ENCODE measurements around the gene FBRSL1. TPM values are rescaled to one million over a fixed set of nuclear protein-coding genes. Genes with fewer than 3 reads are reported as not detected.
A peak's percentile ranks its signal among the peaks of the same experiment; 100 is the strongest.

FBRSL1 gene
- total RNA-seq, 1 experiment from 2014 or later: 124 TPM

GRCh38 chr12:132560364-132560613 lies 70.3 kb downstream of the FBRSL1 start:
- ChIA-PET RAD21 (ENCODE audit: low non-redundant PET in 1 of 2, low total read pairs in 2 of 2, uncharacterized antibody in 2 of 2, unreplicated experiment in 2 of 2) (interaction anchor here in 1 of 2 experiments (0.6 kb wide), 1 partner anchor 37 kb away, joined by 3 read pairs; no protein-coding TSS in a partner anchor), POLR2A (no interaction called here), CTCF (interaction anchor here (0.9 to 1.5 kb wide), 10 partner anchors 9 to 406 kb away, joined by 3 to 8 read pairs (median 6); no protein-coding TSS in a partner anchor)
- DNase-seq (ENCODE audit: low read depth, low spot score): no peak
- Histone ChIP-seq H3K4me3 (replicated peaks in 1 of 2; ENCODE audit: low read depth in 1 of 2, low read length in 2 of 2) (peak overlapping the region; percentile 87 to 96), H3K27me3 (ENCODE audit: insufficient read depth, low read length) (no peaks in the 10 kb centered on the region), H2AFZ (ENCODE audit: low read depth, low read length, poor library complexity, severe bottlenecking) (no peak overlapping the region), H3K4me2 (ENCODE audit: low read length) (peak overlapping the region; percentile 98), H3K79me2 (ENCODE audit: insufficient read depth, low read length) (peaks cover 51% of the 10 kb centered on the region), H4K20me1 (ENCODE audit: insufficient read depth) (peaks cover 9% of the 10 kb centered on the region; the same call in 1 of the 2 replicates), H3K4me1 (ENCODE audit: control insufficient read depth in 1 of 2, insufficient read depth in 2 of 2, low read length in 2 of 2) (peaks cover 5 to 18% of the 10 kb centered on the region in 2 experiments; a peak in 2 of 4 replicates), H3K9me3 (ENCODE audit: control insufficient read depth in 1 of 2, insufficient read depth in 1 of 2, low read depth in 1 of 2, low read length in 2 of 2) (no peaks in the 10 kb centered on the region), H3K36me3 (ENCODE audit: control insufficient read depth in 1 of 2, insufficient read depth in 2 of 2, low read length in 2 of 2) (no peaks in the 10 kb centered on the region; a peak in 2 of 4 replicates), H3K9me2 (ENCODE audit: insufficient read depth) (no peaks in the 10 kb centered on the region), H3K27ac (ENCODE audit: low read depth, low read length) (peak overlapping the region; percentile 96), H3K9ac (ENCODE audit: low read length) (peak overlapping the region; percentile 94)
- intact Hi-C loops (cut with micrococcal nuclease): loop anchor here (2.0 kb wide), 1 partner anchor 55 kb away; no protein-coding TSS in a partner anchor
- BruUV-seq (replicated peaks): no TSS peak
- peak; percentile 46; the same call in 1 of the 2 replicates for TF ChIP-seq MAX (IDR thresholded peaks at IDR 0.05)
- TF ChIP-seq ZBTB33 (IDR thresholded peaks at IDR 0.05; ENCODE audit: extremely low read depth, insufficient replicate concordance, low read length): no peak
- TF ChIP-seq ZFX (IDR thresholded peaks at IDR 0.05): peak; percentile 39; the same call in 1 of the 2 replicates
- ATAC-seq: peak; percentile 30

GRCh38 chr12:132560614-132561426 lies 70.9 kb downstream of the FBRSL1 start:
- Histone ChIP-seq H4K20me1 (ENCODE audit: insufficient read depth) (peaks cover 9% of the 10 kb centered on the region; the same call in 1 of the 2 replicates), H3K4me3 (replicated peaks in 1 of 2; ENCODE audit: low read depth in 1 of 2, low read length in 2 of 2) (peak overlapping the region; percentile 87 to 96), H3K79me2 (ENCODE audit: insufficient read depth, low read length) (peaks cover 57% of the 10 kb centered on the region), H3K36me3 (ENCODE audit: control insufficient read depth in 1 of 2, insufficient read depth in 2 of 2, low read length in 2 of 2) (peaks cover 0 to 3% of the 10 kb centered on the region in 2 experiments; a peak in 2 of 4 replicates), H3K27ac (ENCODE audit: low read depth, low read length) (peak overlapping the region; percentile 96), H3K9ac (ENCODE audit: low read length) (peak overlapping the region; percentile 94), H3K9me3 (ENCODE audit: control insufficient read depth in 1 of 2, insufficient read depth in 1 of 2, low read depth in 1 of 2, low read length in 2 of 2) (no peaks in the 10 kb centered on the region), H3K9me2 (ENCODE audit: insufficient read depth) (no peaks in the 10 kb centered on the region), H3K4me2 (ENCODE audit: low read length) (peak overlapping the region; percentile 98), H3K27me3 (ENCODE audit: insufficient read depth, low read length) (no peaks in the 10 kb centered on the region), H3K4me1 (ENCODE audit: control insufficient read depth in 1 of 2, insufficient read depth in 2 of 2, low read length in 2 of 2) (peaks cover 5 to 18% of the 10 kb centered on the region in 2 experiments; a peak in 2 of 4 replicates), H2AFZ (ENCODE audit: low read depth, low read length, poor library complexity, severe bottlenecking) (no peak overlapping the region)
- ChIA-PET POLR2A (no interaction called here), RAD21 (ENCODE audit: low non-redundant PET in 1 of 2, low total read pairs in 2 of 2, uncharacterized antibody in 2 of 2, unreplicated experiment in 2 of 2) (interaction anchor here in 1 of 2 experiments (1.0 to 1.1 kb wide), 2 partner anchors 54 to 147 kb away, joined by 3 to 5 read pairs; no protein-coding TSS in a partner anchor), CTCF (interaction anchor here (0.9 to 1.5 kb wide), 10 partner anchors 9 to 407 kb away, joined by 3 to 7 read pairs (median 4); no protein-coding TSS in a partner anchor)
- DNase-seq (ENCODE audit: low read depth, low spot score): peak; percentile 75
- TSS peak; percentile 50 for BruUV-seq (replicated peaks)
- peak; percentile 80 for ATAC-seq
- intact Hi-C loops (cut with micrococcal nuclease): loop anchor here (1.0 to 2.0 kb wide), 3 partner anchors 54 to 146 kb away; no protein-coding TSS in a partner anchor
- TF ChIP-seq CBX3 (IDR thresholded peaks at IDR 0.05; ENCODE audit: low read depth) (no peak), FOSL1 (IDR thresholded peaks at IDR 0.05; ENCODE audit: low read depth) (no peak), CEBPB (IDR thresholded peaks at IDR 0.05; ENCODE audit: low read depth) (no peak), ZFX (IDR thresholded peaks at IDR 0.05) (no peak; the same call in 1 of the 2 replicates), TCF7L2 (IDR thresholded peaks at IDR 0.05; ENCODE audit: borderline replicate concordance, extremely low read depth, insufficient read depth, insufficient read length) (no peak), EZH2phosphoT487 (IDR thresholded peaks at IDR 0.05; ENCODE audit: borderline replicate concordance) (no peak), REST (IDR thresholded peaks at IDR 0.05; ENCODE audit: low read depth) (no peak), SP1 (IDR thresholded peaks at IDR 0.05; ENCODE audit: low read depth) (no peak), MAX (IDR thresholded peaks at IDR 0.05) (peak; percentile 61; the same call in 1 of the 2 replicates), EZH2 (IDR thresholded peaks at IDR 0.05) (no peak)
